Fibroblast of skin of left biceps (primary cell): Measurements from ENCODE around the gene PISD.

Experiments
- DNase-seq, 2 experiments: peaks; one replicate each; pipeline ENCODE4 v3.0.0-alpha.2; 2013; ENCODE audit warnings: low read depth in 2 of 2

PISD gene

DNA sequence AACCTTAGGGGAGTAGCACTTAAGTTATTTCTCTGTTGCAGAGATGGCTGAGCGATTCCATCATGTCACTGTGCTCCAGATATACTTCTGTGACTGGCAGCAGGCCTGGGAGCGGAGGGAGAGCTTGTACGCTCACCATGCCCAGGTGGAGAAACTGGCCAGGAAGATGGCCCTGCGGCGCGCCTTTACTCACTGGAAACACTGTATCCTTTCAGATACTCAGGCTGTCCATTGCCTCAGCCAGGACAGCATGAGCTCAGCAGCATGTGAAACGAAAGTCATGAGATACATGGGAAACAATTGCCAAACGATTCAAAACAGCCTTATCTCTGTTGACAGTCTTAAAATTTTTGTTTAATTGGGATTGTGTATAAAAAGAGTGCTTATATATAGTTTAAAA, 86.8 kb downstream of the PISD start:
- no peak for DNase-seq

DNA sequence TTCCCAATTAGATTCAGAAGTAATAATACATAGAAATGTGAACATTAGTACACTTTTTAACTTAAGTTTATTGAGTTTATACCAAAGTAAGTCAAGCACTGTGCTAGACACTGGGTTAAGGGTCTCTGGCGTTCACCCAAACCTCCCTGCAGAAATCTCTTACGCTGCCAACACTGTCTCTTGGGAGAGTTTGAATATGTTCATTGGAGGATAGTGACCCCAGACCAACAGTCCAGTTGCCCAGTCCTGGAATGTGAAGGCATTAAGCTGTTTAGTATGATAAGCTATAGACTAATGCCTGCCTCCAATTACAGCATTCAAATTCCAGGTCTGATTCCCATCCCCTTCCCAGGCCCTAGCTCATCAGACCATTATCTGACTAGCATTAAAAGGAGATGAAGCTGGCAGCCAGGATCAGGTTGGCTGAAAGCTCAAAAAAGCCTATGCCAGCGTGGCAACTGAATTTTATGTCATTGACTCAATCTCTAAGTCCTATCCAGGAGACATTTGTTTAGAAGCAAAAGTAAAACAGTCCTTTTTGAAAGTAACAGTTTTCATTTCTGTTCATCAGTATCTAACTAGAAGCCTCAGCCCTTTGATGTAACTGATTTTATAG, 87.9 kb downstream of the PISD start:
- DNase-seq, result no peak

DNA sequence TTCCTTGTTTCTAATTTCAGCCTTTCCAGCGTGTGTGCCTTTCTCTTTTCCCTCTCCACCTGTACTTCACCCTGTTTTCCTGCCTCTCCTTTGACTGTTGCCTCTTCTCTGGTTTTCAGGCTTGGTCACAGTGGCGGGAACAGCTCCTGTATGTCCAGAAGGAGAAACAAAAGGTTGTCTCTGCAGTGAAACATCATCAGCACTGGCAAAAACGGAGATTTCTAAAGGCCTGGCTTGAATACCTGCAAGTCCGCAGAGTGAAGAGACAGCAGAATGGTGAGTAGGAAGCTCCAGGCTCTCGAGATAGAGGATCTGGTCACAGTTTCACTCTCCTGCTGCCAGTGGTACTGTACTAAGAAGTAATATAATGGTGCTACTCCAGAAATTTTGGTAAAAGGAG, 89.1 kb downstream of the PISD start:
- DNase-seq, result no peak

DNA sequence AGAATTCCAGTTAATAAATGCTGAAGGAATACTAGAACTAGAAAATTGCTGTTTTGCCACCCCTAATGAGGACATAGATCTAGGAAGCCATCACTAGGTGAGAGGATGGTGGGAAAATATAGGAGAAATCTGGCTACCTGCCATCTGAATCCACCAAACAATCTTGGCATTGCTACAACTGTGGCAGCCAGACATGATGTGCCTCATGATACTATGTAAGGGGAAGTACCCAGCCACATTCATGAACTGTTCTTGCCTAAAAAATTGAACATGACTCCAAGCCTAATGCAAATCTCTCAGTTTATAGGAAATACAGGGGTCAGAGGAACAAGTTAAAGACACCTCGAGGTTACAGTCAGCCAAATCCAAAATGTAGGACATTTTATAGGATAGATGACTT, 92.9 kb downstream of the PISD start:
- DNase-seq, result no peak
